ENCODE measurements around the gene ZFYVE1. TPM values are rescaled to one million over a fixed set of nuclear protein-coding genes. Genes with fewer than 3 reads are reported as not detected.
"Not testable (repeated sequence)": the region's sequence is repeated elsewhere in the genome, so short reads cannot be mapped to it uniquely, and the experiment has no call there.

ZFYVE1 gene
- total and polyA plus RNA-seq, 12 donors = 4.9 to 19.5 (median 13.8) TPM

GRCh38 chr14:73047808-73048207 lies 20.9 kb upstream of the ZFYVE1 start:
- intact Hi-C loops (cut with DNase I) = no loop called here
- 98 to 100% methylated on average over 1 of the region's 1 CpG for WGBS, 2 donors
- TF ChIP-seq, protein P1, sequence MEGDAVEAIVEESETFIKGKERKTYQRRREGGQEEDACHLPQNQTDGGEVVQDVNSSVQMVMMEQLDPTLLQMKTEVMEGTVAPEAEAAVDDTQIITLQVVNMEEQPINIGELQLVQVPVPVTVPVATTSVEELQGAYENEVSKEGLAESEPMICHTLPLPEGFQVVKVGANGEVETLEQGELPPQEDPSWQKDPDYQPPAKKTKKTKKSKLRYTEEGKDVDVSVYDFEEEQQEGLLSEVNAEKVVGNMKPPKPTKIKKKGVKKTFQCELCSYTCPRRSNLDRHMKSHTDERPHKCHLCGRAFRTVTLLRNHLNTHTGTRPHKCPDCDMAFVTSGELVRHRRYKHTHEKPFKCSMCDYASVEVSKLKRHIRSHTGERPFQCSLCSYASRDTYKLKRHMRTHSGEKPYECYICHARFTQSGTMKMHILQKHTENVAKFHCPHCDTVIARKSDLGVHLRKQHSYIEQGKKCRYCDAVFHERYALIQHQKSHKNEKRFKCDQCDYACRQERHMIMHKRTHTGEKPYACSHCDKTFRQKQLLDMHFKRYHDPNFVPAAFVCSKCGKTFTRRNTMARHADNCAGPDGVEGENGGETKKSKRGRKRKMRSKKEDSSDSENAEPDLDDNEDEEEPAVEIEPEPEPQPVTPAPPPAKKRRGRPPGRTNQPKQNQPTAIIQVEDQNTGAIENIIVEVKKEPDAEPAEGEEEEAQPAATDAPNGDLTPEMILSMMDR (IDR thresholded peaks at IDR 0.05) = no peak
- Histone ChIP-seq H3K9me3 (no peaks in the 10 kb centered on the region), H3K4me3 (no peak overlapping the region), H3K36me3 (no peaks in the 10 kb centered on the region), H3K27me3 (no peaks in the 10 kb centered on the region), H3K27ac (no peak overlapping the region), H3K4me1 (no peaks in the 10 kb centered on the region)
- DNase-seq = no peak
- no peak for ATAC-seq

GRCh38 chr14:73036706-73037450 lies 10.0 kb upstream of the ZFYVE1 start:
- DNase-seq; H3K27ac ChIP-seq; H3K4me1 ChIP-seq; intact Hi-C loops (cut with DNase I); H3K9me3 ChIP-seq; ATAC-seq; H3K36me3 ChIP-seq; H3K4me3 ChIP-seq; H3K27me3 ChIP-seq: not testable (repeated sequence)
- WGBS, 2 donors = 92 to 95% methylated on average over 9 of the region's 9 CpGs

GRCh38 chr14:73027984-73028383 lies 1.1 kb upstream of the ZFYVE1 start:
- no peak for DNase-seq
- Histone ChIP-seq H3K27me3 (no peaks in the 10 kb centered on the region), H3K27ac (no peak overlapping the region), H3K9me3 (no peaks in the 10 kb centered on the region), H3K36me3 (peaks cover 0 to 15% (median 11%) of the 10 kb centered on the region in 9 donors), H3K4me1 (peaks cover 0 to 31% (median 18%) of the 10 kb centered on the region in 9 donors), H3K4me3 (no peak overlapping the region)
- ATAC-seq = no peak
- intact Hi-C loops (cut with DNase I) = loop anchor here in 3 of 10 donors (1.0 to 2.0 kb wide), 2 partner anchors 30 to 31 kb away; partner anchors contain the start of gene RBM25 (in 3 of the 3)
- TF ChIP-seq, protein P1 (IDR thresholded peaks at IDR 0.05) = no peak

- Histone ChIP-seq H3K36me3 (peaks cover 0 to 19% (median 11%) of the 10 kb centered on the region in 9 donors), H3K27me3 (no peaks in the 10 kb centered on the region), H3K9me3 (no peaks in the 10 kb centered on the region), H3K4me1 (peaks cover 3 to 34% (median 21%) of the 10 kb centered on the region in 9 donors), H3K4me3 (peak overlapping the region in 9 of 10 donors; percentile 16 to 89 (median 76)), H3K27ac (peak overlapping the region in 4 of 10 donors; percentile 13 to 83 (median 16))
- TF ChIP-seq, protein P1 (IDR thresholded peaks at IDR 0.05) = no peak
- intact Hi-C loops (cut with DNase I) = loop anchor here in 3 of 10 donors (1.0 to 2.0 kb wide), 2 partner anchors 31 kb away; partner anchors contain the start of gene RBM25 (in 3 of the 3)
- DNase-seq = no peak
- WGBS, 2 donors = 39 to 46% methylated on average over 3 of the region's 3 CpGs
- no peak for ATAC-seq
These were observed 640 bp upstream of the ZFYVE1 start for GRCh38 chr14:73027546-73027945.
